WTC11 (cell line): ENCODE measurements around the gene NBPF6. TPM values are rescaled to one million over a fixed set of nuclear protein-coding genes. Genes with fewer than 3 reads are reported as not detected.
"Not testable (repeated sequence)": the region's sequence is repeated elsewhere in the genome, so short reads cannot be mapped to it uniquely, and the experiment has no call there.

Source experiments
- ATAC-seq: fragments of 200-7000 bp; cut with Tn5 transposase; 2 replicates; pipeline ENCODE4 v1.10.0; 2021; ENCODE audit warnings: mild to moderate bottlenecking, moderate library complexity
- Bru-seq: library from RNA; stranded (reverse); fragments of 400-500 nt; gene quantifications from one replicate; lab custom pipeline; 2021; lab: Mats Ljungman, UMichigan
- CTCF ChIA-PET: fragments of 300-600 bp; sonication (Branson Sonifier 250); formaldehyde crosslinking; loops from one replicate; lab custom pipeline; 2021; ENCODE audit warnings: antibody characterized with exemption; lab: Charles Lee
- POLR2A ChIA-PET: fragments of 350-600 bp; sonication (Branson Sonifier 250); formaldehyde crosslinking; loops from one replicate; lab custom pipeline; 2021; ENCODE audit warnings: antibody characterized with exemption; lab: Charles Lee
- DNase-seq: peaks from one replicate; pipeline ENCODE4 v3.0.0; 2021; ENCODE audit warnings: low spot score
- H3K27ac Mint-ChIP-seq: 2 replicates; pipeline ENCODE4 v1.8.0; 2021; ENCODE audit warnings: mixed read lengths
- H3K27me3 Mint-ChIP-seq: 2 replicates; pipeline ENCODE4 v1.8.0; 2021; ENCODE audit warnings: low read depth, mild to moderate bottlenecking, moderate library complexity, mixed read lengths
- H3K36me3 Mint-ChIP-seq: 2 replicates; pipeline ENCODE4 v1.8.0; 2021; ENCODE audit warnings: mixed read lengths
- H3K4me1 Mint-ChIP-seq: 2 replicates; pipeline ENCODE4 v1.8.0; 2022; ENCODE audit warnings: mixed read lengths
- H3K4me3 Mint-ChIP-seq: 2 replicates; pipeline ENCODE4 v1.8.0; 2021; ENCODE audit warnings: mild to moderate bottlenecking, moderate library complexity, mixed read lengths
- H3K9me3 Mint-ChIP-seq: 2 replicates; pipeline ENCODE4 v1.8.0; 2021; ENCODE audit warnings: mixed read lengths
- long read RNA-seq, 3 experiments: library from RNA in 1 of 3; library from capped mRNA in 1 of 3; library from polyadenylated mRNA in 1 of 3; unstranded in 2 of 3; stranded (forward) in 1 of 3; transcript quantifications; one replicate each; pipeline ENCODE4 v2.0.0, GENCODE V29; 2021
- total RNA-seq: library from RNA; stranded (reverse); gene quantifications from 3 replicates; pipeline ENCODE4 v1.2.3, GENCODE V29; 2021

Gene NBPF6, protein sequence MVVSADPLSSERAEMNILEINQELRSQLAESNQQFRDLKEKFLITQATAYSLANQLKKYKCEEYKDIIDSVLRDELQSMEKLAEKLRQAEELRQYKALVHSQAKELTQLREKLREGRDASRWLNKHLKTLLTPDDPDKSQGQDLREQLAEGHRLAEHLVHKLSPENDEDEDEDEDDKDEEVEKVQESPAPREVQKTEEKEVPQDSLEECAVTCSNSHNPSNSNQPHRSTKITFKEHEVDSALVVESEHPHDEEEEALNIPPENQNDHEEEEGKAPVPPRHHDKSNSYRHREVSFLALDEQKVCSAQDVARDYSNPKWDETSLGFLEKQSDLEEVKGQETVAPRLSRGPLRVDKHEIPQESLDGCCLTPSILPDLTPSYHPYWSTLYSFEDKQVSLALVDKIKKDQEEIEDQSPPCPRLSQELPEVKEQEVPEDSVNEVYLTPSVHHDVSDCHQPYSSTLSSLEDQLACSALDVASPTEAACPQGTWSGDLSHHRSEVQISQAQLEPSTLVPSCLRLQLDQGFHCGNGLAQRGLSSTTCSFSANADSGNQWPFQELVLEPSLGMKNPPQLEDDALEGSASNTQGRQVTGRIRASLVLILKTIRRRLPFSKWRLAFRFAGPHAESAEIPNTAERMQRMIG
- total RNA-seq, result not detected in 3 replicates
- not detected for Bru-seq, nascent RNA
- long read RNA-seq, experiment 1, result 0 reads
- long read RNA-seq, experiment 2, result 0 reads
- long read RNA-seq, experiment 3, result 0 reads

DNA sequence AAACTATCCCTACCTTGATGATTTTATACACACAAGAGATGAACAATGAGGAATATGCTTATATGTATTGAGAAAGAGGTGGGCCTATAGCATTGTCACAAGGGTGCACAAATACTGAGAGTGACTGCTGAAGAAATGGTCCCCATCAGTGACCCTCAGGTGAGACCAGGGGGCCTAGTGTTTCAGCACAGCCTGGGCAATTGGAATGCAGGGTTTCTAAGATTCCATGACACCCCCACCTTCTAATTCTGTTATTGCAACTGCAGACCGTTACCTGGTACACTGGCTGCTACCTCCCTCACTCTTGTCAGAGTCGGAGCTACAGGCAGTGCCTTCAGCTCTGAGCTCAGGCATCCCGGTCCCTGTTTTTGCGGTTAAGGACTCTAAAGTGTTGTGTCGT lies at the start of gene NBPF6:
TSS of gene NBPF6 (plus strand) at position 301 of the 400 bp plus-strand sequence. CDS start 259 bp downstream, outside the sequence.
- DNase-seq, ATAC-seq, H3K4me1 Mint-ChIP-seq, H3K4me3 Mint-ChIP-seq, H3K36me3 Mint-ChIP-seq, H3K27me3 Mint-ChIP-seq, H3K27ac Mint-ChIP-seq, POLR2A ChIA-PET, CTCF ChIA-PET, H3K9me3 Mint-ChIP-seq: not testable (repeated sequence)

DNA sequence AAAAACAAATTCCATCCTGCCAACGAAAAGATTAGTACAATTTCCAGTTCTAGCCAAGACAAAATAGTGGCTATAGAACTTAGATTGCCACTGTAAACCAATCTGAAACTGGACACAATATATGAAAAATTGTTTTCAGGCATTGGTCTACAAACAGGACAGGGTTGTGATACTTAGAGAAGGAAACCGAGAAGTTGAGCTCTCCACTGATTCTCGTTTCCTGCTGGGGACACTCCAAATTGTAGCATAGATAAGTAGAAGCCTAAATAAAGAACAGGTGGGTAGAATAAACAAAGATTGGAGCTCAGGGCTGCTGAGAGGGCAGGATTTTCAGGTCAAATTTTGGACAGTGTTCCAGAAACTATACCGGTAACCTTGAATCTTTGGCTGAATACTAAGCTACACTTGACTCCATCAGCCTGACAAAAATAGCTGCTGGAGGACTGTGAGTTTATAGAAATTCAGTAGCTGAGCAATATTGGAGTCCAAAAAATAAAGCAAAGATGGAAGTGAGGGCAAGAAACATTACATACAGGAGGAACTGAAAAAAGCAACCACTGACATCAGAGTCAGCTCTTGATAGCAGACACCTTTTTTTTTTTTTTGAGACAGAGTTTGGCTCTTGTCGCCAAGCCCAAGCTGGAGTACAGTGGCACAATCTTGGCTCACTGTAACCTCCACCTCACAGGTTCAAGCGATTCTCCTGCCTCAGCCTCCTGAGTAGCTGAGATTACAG lies 38.9 kb upstream of the NBPF6 start:
- H3K4me1 Mint-ChIP-seq, H3K27me3 Mint-ChIP-seq, H3K27ac Mint-ChIP-seq, CTCF ChIA-PET, H3K9me3 Mint-ChIP-seq, H3K4me3 Mint-ChIP-seq, DNase-seq, POLR2A ChIA-PET, H3K36me3 Mint-ChIP-seq, ATAC-seq: not testable (repeated sequence)

DNA sequence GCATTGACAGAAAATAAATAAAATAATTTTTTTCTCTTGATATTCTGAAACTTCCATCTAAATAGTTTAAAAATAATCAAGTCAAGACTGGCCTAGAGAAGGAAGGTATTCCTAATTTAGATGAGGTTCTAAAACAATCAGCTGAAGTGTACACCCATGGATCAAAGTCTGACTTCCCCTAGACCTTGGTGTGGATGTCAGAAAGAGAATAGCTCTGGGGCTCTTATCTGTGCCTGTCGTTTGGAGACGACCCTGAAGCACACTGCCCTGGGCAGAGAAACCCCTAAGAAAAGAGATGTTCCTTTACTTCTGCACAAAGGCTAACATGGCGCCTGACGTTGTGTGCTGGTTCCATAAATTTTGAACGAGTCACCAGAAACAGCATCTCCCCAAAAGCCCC lies 30.0 kb upstream of the NBPF6 start:
- H3K9me3 Mint-ChIP-seq, POLR2A ChIA-PET, H3K4me1 Mint-ChIP-seq, DNase-seq, H3K27me3 Mint-ChIP-seq, H3K36me3 Mint-ChIP-seq, H3K27ac Mint-ChIP-seq, H3K4me3 Mint-ChIP-seq, CTCF ChIA-PET, ATAC-seq: not testable (repeated sequence)

DNA sequence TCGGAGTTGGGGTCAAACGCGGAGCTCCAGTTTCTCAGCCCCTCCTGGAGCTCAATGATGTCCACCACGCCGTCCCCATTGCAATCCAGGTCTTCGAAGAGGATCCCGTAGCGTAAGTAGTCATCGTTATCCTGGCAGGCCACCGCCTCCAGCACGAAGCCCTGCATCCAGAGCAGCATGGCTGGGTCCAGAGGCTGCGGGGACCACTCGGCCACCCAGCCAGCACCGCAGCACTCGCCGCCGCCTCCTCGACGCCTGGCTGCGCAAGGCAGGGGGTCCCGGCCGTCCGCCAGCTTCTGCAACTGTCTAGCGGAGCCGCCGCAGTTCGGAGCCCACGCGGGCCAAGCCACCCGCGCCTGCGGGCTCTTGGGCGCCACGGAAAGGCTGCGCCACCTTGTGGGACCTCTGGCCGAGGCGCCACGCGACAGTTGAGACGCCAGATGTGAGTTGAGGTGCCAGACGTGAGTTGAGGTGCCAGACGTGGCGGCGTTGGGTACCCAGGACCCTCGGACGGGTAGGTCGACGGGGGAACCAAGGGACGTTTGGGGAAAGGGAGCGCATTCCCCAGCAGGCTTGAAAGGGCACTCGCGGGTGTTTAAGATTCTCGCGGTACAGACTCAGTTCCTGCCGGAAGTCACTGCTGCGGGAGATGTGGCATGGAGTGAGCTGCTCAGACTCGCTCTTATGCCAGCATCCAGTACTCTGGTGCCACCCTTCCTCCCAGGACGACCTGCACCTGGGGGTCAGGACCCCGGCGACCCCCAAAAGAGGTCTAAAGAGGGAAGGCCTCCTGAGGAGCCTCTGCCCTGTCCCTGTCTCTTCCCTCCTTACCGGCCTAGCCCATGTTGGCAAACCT lies 28.9 kb upstream of the NBPF6 start:
- DNase-seq, H3K4me3 Mint-ChIP-seq: not testable (repeated sequence)

DNA sequence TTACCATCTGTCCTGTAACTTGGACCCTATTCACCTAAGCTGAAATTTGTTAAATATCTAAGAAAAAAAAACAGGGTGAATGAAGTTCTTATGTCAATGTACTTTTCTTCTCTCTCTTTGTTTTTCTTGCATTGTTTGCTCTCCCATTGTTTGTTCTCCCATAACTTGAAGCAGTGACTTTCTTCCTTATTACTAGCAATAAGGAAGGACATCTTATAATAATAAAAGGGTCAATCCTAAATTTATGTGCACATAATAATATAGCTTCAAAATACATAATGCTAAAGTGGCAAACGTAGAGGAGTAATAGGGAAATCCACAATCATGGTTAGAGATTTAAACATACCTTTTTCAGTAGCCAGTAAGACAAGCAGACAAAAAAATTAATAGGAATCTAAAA lies 23.3 kb upstream of the NBPF6 start:
- ATAC-seq, H3K9me3 Mint-ChIP-seq, H3K27me3 Mint-ChIP-seq, H3K36me3 Mint-ChIP-seq, H3K4me3 Mint-ChIP-seq, DNase-seq, H3K27ac Mint-ChIP-seq, CTCF ChIA-PET, POLR2A ChIA-PET, H3K4me1 Mint-ChIP-seq: not testable (repeated sequence)

More for the DNA sequence above, 28.9 kb upstream of the NBPF6 start:
- H3K27ac Mint-ChIP-seq, H3K9me3 Mint-ChIP-seq, POLR2A ChIA-PET, H3K4me1 Mint-ChIP-seq, CTCF ChIA-PET, H3K36me3 Mint-ChIP-seq, H3K27me3 Mint-ChIP-seq: not testable (repeated sequence)
- ATAC-seq, result peak; percentile 84

DNA sequence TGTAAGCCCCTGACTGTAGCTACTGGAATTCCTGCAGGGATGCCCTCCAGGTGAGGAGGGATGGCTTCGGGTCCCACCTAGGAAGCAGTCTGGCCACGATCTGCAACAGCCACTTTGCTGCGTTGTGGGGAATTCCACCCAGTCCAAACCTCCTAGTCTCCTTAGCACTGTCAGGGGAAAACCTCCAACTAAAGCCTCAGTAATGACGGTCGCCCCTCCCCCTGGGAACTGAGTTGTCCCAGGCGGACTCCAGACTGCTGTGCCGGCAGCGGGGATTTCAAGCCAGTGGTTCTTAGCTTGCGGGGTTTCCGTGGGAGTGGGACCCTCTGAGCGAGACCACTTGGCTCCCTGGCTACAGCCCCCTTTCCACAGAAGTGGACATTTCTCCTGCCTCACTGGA lies 18.1 kb upstream of the NBPF6 start:
- H3K4me1 Mint-ChIP-seq, result not testable (repeated sequence)

DNA sequence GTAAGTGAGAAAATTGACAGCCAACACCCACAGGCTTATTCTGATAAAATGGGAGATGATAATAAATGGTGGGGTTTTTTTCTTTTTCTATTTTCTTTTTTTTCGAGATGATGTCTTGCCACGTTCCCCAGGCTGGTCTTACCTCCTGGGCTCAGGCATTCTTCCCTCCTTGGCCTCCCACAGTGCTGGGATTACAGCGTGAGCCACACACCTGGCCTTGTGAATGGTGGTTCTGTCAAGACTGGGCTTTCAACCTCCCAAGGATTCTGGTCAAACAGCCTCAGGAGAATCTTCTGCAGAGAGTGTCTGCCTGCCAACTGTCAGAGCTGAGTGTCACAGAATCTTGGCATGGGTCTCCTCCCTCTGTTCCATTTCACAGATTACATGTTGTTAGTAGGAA lies 16.7 kb upstream of the NBPF6 start:
- POLR2A ChIA-PET, H3K27me3 Mint-ChIP-seq, CTCF ChIA-PET, H3K27ac Mint-ChIP-seq, H3K9me3 Mint-ChIP-seq, DNase-seq, H3K4me1 Mint-ChIP-seq, H3K36me3 Mint-ChIP-seq, H3K4me3 Mint-ChIP-seq: not testable (repeated sequence)
- peak; percentile 87 for ATAC-seq

More for the DNA sequence above, 18.1 kb upstream of the NBPF6 start:
- DNase-seq, H3K27ac Mint-ChIP-seq, H3K4me3 Mint-ChIP-seq, H3K27me3 Mint-ChIP-seq, POLR2A ChIA-PET, CTCF ChIA-PET, H3K9me3 Mint-ChIP-seq, H3K36me3 Mint-ChIP-seq: not testable (repeated sequence)
- ATAC-seq, result peak; percentile 65

DNA sequence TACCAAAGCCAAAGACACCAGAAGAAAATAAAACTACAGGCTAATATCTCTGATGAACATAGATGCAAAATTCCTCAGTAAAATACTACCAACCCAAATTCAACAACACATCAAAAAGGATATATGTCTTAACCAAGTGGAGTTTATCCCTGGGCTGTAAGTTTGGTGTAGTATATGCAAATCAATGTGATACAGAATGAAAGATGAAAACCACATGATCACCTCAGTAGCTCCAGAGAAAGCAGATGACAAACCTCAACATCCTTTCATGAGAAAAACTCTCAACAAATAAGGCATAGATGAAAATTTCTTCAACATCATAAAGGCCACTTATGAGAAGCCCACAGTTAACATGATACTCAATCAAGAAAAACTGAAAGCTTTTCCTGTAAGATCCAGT lies 11.6 kb upstream of the NBPF6 start:
- H3K4me3 Mint-ChIP-seq, DNase-seq, H3K27me3 Mint-ChIP-seq, H3K9me3 Mint-ChIP-seq, H3K27ac Mint-ChIP-seq, H3K36me3 Mint-ChIP-seq, POLR2A ChIA-PET, H3K4me1 Mint-ChIP-seq, CTCF ChIA-PET, ATAC-seq: not testable (repeated sequence)

DNA sequence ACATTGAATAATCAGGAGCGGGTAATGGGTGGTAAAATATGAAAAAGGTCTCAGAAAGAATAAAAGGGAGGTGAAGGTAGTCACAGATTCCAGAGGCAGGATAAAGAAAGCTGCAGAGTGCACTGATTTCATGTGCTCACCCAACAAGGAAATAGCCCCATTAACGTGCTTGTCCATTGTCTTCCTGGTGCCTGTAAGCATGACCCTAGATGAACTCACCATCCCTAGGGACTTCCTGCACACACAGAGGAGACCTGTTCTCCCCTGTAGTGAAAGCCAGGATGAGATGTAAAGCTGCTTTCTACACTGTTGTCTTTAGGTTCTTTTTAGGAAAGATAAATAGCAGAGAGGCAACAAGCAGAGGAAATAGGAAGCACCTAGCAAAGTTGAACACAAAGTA lies 4.4 kb downstream of the NBPF6 start:
- ATAC-seq, CTCF ChIA-PET, H3K27me3 Mint-ChIP-seq, H3K9me3 Mint-ChIP-seq, POLR2A ChIA-PET, H3K36me3 Mint-ChIP-seq, H3K27ac Mint-ChIP-seq, DNase-seq, H3K4me1 Mint-ChIP-seq, H3K4me3 Mint-ChIP-seq: not testable (repeated sequence)

DNA sequence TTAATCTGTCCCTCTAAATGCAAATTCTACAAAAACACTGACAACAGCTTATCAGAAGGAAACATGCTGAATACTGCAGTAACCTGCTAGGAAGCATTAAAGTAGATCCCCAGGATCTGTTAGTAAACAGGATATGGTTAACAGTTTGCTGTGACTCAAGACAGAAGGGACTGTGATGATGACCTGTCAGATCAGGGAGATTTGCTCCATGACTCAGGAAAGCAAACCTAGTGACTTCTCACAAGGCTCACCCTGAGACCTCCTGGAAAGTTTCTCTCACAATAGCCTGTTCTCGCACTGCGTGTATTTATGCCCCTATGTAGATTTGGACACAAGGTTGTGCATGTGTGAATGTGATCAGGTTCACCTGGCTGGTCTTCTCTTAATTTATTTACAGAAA lies 8.5 kb downstream of the NBPF6 start:
- POLR2A ChIA-PET, ATAC-seq, H3K4me3 Mint-ChIP-seq, H3K27ac Mint-ChIP-seq, H3K9me3 Mint-ChIP-seq, DNase-seq, H3K36me3 Mint-ChIP-seq, H3K27me3 Mint-ChIP-seq, CTCF ChIA-PET, H3K4me1 Mint-ChIP-seq: not testable (repeated sequence)

DNA sequence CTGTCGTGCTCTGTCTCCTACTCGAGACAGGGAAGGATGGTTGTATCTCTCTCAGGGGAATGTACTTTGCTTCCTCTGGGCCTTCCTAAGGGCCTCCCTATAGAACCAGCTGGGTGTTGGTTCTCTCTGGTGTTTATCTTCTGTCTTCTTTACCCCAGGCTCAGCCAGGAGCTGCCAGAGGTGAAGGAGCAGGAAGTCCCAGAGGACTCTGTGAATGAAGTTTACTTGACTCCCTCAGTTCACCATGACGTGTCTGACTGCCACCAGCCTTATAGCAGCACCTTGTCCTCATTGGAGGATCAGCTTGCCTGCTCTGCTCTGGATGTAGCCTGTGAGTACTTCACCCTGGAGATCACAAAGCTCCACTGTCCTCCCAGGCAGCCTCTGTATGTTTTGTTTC lies 11.6 kb downstream of the NBPF6 start:
- H3K36me3 Mint-ChIP-seq, CTCF ChIA-PET, H3K27me3 Mint-ChIP-seq, DNase-seq, H3K4me1 Mint-ChIP-seq, H3K27ac Mint-ChIP-seq, H3K4me3 Mint-ChIP-seq, ATAC-seq, H3K9me3 Mint-ChIP-seq, POLR2A ChIA-PET: not testable (repeated sequence)
